ENCODE data around the gene SPPL2B.

The SPPL2B gene

DNA sequence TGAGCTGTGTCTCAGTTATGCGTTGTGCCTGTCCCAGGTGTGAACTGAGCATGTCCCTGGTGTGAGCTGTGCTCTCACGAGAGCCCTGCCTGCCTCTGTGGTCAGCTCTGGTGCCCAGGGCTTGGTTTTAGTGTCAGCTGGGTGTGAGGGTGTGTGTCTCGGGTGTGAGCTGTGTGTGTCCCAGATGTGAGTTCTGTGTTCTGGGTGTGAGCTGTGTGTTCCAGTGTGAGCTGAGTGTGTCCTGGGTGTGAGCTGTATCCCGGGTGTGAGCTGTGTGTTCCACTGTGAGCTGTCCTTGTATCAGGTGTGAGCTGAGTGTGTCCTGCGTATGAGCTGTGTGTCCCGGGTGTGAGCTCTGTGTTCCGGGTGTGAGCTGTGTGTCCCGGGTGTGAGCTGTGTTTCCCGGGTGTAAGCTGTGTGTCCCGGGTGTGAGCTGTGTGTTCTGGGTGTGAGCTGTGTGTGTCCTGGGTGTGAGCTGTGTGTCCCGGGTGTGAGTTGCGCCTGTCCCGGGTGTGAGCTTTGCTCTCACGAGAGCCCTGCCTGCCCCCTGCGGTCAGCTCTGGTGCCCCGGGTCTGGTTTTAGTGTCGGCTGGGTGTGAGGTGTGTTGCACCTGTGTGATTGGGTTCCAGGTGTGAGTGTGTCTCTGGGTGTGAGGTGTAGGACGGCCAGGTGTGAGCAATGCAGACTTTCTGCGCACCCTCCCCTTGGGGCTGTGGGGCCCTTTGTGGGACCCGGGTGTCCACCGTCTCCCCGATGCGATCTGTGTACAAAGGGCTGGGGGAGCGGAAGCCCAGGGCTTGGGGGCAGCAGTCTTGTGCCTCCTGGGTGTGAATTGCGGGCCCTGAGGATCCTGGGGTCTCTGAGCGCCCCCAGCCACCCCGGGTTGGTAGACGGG lies 39.4 kb upstream of the SPPL2B start:
- no peak for ATAC-seq
- TF ChIP-seq OSR1 (CRISPR knock-in tag; IDR thresholded peaks at IDR 0.05) = no peak
- TF ChIP-seq RARB (CRISPR knock-in tag; IDR thresholded peaks at IDR 0.05) = no peak
- no peak for TF ChIP-seq GLIS3 (CRISPR knock-in tag; IDR thresholded peaks at IDR 0.05)
- TF ChIP-seq BACH2 (CRISPR knock-in tag; IDR thresholded peaks at IDR 0.05; ENCODE audit: borderline replicate concordance) = no peak

DNA sequence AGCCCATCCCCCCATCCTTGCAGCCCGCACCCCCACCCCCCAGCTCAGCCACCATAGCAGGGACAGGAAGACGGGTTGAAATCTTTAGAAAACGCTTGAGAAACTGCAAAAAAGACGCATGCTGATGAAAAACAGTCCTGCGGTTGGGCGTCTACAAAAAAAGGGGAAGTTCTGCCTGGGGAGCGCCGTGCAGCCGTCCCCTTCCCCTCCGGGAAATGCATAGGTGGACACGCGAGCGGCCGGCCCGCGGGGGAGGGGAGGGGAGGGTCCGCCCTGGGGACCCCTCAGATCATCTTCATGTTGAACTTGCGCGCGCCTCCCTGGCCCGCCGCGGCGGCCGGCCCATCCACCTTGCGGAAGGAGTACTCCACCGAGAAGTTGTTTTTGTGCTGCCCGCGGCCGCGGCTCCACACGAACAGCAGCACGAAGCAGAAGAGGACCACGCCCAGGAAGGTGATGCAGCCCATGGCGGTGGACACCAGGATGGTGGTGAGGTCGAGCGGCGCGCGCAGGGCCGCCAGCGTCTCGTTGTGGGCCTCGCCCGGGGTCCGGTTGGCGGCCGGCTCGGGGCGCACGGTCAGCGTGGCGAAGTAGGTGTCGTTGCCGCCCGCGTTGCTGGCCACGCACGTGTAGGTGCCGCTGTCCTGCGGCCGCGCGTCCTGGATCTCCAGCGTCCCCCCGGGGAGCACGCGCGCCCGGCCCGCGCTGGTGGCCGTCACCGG lies 38.6 kb upstream of the SPPL2B start:
- no peak for ATAC-seq
- TF ChIP-seq ZNF565 (CRISPR knock-in tag; conservative IDR thresholded peaks at IDR 0.05; ENCODE audit: low read depth) (no peak), TCF4 (CRISPR knock-in tag; IDR thresholded peaks at IDR 0.05; ENCODE audit: borderline replicate concordance) (no peak), ZFP30 (CRISPR knock-in tag; IDR thresholded peaks at IDR 0.05) (no peak), OSR1 (CRISPR knock-in tag; IDR thresholded peaks at IDR 0.05) (no peak), ZC3H10 (CRISPR knock-in tag; IDR thresholded peaks at IDR 0.05) (no peak), ZNF70 (CRISPR knock-in tag; IDR thresholded peaks at IDR 0.05) (no peak), RARB (CRISPR knock-in tag; IDR thresholded peaks at IDR 0.05) (no peak)

DNA sequence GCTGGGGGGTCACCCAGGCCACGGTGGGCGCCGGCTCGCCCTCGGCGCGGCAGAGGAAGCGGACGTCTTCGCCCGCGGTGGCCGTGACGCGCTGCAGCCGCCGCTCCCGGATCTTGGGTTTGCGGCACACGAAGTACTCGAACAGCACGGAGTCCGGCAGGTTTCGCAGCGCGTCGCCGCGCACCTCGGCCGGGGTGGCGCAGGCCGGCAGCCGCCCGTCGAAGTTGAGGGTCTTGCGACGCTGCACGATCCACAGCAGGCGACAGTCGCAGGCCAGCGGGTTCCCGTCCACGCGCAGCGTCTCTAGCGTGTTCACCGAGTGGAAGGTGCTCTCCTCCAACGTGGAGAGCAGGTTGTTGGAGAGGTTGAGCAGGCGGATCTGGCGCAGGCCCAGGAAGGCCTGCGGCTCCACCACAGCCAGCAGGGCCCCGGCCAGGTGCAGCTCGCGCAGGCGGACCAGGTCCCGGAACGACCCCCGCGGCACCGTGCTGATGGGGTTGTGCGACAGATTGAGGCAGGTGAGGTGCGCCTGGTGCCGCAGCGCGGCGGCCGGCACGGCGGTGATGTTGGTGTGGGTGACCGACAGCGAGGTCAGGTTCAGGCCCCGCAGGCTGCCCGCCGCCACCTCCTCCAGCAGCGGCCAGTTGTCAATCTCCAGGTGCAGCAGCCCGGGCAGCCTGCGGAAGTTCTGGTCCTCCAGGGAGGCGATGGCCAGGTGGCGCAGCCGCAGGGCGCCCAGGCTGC lies 37.9 kb upstream of the SPPL2B start:
- TF ChIP-seq ZNF8 (CRISPR knock-in tag; IDR thresholded peaks at IDR 0.05) (no peak), TCF4 (CRISPR knock-in tag; IDR thresholded peaks at IDR 0.05; ENCODE audit: borderline replicate concordance) (no peak), ZC3H10 (CRISPR knock-in tag; IDR thresholded peaks at IDR 0.05) (no peak), TOX (CRISPR knock-in tag; IDR thresholded peaks at IDR 0.05; ENCODE audit: borderline replicate concordance) (no peak), RARB (CRISPR knock-in tag; IDR thresholded peaks at IDR 0.05) (no peak), ESRRG (CRISPR knock-in tag; IDR thresholded peaks at IDR 0.05) (no peak), SNAI2 (CRISPR knock-in tag; IDR thresholded peaks at IDR 0.05) (no peak)
- TF ChIP-seq, protein P1, sequence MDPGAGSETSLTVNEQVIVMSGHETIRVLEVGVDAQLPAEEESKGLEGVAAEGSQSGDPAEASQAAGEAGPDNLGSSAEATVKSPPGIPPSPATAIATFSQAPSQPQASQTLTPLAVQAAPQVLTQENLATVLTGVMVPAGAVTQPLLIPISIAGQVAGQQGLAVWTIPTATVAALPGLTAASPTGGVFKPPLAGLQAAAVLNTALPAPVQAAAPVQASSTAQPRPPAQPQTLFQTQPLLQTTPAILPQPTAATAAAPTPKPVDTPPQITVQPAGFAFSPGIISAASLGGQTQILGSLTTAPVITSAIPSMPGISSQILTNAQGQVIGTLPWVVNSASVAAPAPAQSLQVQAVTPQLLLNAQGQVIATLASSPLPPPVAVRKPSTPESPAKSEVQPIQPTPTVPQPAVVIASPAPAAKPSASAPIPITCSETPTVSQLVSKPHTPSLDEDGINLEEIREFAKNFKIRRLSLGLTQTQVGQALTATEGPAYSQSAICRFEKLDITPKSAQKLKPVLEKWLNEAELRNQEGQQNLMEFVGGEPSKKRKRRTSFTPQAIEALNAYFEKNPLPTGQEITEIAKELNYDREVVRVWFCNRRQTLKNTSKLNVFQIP (CRISPR knock-in tag; IDR thresholded peaks at IDR 0.05; ENCODE audit: borderline replicate concordance, low read depth) = no peak
- ATAC-seq = no peak

DNA sequence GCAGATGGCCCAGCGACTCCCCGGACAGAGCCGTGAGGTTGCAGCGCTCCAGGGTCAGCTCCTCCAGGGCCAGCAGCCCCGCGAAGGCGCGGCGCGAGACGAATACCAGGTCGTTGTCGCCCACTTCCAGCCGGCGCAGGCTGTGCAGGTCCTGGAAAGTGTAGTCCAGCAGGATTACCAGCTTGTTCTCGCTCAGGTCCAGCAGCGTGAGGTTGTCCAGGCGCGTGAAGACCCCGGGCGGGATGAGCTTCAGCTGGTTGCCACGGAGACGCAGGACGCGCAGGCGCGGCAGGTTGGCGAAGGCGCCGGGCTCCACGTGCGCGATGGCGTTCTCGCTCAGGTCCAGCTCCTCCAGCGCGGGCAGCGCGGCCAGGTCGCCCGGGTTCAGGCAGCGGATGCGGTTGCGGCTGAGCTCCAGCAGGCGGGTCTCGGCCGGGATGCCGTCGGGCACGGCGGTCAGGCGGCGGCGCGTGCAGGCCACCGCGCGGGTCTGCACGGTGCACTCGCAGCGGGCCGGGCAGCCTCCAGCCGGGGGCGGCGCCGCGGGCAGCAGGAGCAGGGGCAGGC lies 37.2 kb upstream of the SPPL2B start:
- ATAC-seq = no peak
- no peak for TF ChIP-seq ZFP30 (CRISPR knock-in tag; IDR thresholded peaks at IDR 0.05)
- no peak for TF ChIP-seq ARNTL (CRISPR knock-in tag; IDR thresholded peaks at IDR 0.05; ENCODE audit: borderline replicate concordance, low read depth)
- TF ChIP-seq CSDC2 (CRISPR knock-in tag; IDR thresholded peaks at IDR 0.05) = no peak
- no peak for TF ChIP-seq RARB (CRISPR knock-in tag; IDR thresholded peaks at IDR 0.05)
- TF ChIP-seq ZNF565 (CRISPR knock-in tag; conservative IDR thresholded peaks at IDR 0.05; ENCODE audit: low read depth) = no peak

DNA sequence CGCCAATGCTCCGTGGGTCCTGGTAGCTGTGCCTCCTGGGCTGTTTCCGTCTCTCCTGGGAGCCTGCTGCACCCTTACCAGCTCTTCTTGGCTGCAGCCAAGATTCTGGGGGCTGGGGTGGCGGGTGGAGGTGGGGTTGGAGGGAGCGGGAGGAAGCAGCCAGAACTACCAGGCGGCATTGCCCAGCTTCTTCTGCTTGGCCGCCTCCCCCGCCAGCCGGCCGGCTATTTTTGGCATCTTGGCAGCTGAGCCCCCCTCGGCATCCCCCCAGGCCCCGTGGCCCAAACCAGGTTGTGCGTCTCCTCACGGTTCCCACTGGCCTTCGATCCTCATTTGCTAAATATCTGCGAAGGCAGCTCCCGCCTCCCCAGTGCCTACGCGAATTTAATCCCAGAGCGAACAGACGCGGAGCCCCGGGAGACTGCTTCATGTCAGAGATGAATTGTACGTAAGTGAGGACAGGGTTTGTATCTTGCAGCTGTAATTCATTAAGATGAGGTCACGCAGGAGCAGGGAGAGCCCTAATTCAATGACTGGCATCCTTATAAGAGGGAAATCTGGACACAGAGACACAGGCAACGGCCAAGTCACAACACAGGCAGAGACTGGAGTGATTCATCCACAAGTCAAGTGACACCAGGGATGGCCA lies 33.7 kb upstream of the SPPL2B start:
- TF ChIP-seq ISL1 (CRISPR knock-in tag; IDR thresholded peaks at IDR 0.05) = peak; percentile 68; the same call in 1 of the 2 replicates
- TF ChIP-seq, protein P2, sequence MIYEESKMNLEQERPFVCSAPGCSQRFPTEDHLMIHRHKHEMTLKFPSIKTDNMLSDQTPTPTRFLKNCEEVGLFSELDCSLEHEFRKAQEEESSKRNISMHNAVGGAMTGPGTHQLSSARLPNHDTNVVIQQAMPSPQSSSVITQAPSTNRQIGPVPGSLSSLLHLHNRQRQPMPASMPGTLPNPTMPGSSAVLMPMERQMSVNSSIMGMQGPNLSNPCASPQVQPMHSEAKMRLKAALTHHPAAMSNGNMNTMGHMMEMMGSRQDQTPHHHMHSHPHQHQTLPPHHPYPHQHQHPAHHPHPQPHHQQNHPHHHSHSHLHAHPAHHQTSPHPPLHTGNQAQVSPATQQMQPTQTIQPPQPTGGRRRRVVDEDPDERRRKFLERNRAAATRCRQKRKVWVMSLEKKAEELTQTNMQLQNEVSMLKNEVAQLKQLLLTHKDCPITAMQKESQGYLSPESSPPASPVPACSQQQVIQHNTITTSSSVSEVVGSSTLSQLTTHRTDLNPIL (CRISPR knock-in tag; IDR thresholded peaks at IDR 0.05; ENCODE audit: low read depth) = peak; percentile 87
- TF ChIP-seq ZFP3 (CRISPR knock-in tag; IDR thresholded peaks at IDR 0.05) = peak; percentile 68; the same call in 1 of the 2 replicates
- TF ChIP-seq, protein P3, sequence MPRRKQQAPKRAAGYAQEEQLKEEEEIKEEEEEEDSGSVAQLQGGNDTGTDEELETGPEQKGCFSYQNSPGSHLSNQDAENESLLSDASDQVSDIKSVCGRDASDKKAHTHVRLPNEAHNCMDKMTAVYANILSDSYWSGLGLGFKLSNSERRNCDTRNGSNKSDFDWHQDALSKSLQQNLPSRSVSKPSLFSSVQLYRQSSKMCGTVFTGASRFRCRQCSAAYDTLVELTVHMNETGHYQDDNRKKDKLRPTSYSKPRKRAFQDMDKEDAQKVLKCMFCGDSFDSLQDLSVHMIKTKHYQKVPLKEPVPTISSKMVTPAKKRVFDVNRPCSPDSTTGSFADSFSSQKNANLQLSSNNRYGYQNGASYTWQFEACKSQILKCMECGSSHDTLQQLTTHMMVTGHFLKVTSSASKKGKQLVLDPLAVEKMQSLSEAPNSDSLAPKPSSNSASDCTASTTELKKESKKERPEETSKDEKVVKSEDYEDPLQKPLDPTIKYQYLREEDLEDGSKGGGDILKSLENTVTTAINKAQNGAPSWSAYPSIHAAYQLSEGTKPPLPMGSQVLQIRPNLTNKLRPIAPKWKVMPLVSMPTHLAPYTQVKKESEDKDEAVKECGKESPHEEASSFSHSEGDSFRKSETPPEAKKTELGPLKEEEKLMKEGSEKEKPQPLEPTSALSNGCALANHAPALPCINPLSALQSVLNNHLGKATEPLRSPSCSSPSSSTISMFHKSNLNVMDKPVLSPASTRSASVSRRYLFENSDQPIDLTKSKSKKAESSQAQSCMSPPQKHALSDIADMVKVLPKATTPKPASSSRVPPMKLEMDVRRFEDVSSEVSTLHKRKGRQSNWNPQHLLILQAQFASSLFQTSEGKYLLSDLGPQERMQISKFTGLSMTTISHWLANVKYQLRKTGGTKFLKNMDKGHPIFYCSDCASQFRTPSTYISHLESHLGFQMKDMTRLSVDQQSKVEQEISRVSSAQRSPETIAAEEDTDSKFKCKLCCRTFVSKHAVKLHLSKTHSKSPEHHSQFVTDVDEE (CRISPR knock-in tag; IDR thresholded peaks at IDR 0.05) = peak; percentile 80; the same call in 1 of the 2 replicates
- TF ChIP-seq TCF4 (CRISPR knock-in tag; IDR thresholded peaks at IDR 0.05; ENCODE audit: borderline replicate concordance) = peak; percentile 93
- no peak for TF ChIP-seq ZC3H10 (CRISPR knock-in tag; IDR thresholded peaks at IDR 0.05)
- TF ChIP-seq RARB (CRISPR knock-in tag; IDR thresholded peaks at IDR 0.05) = no peak
- peak; percentile 89 for ATAC-seq

Measured in SK-N-SH treated with all-trans-retinoic acid at 6 μM for 48 hours (cell line).